H1 (cell line): Measurements from ENCODE around the gene SH3TC2.

Experiments used
- CREB1 ChIP-seq: IDR thresholded peaks from 2 replicates; pipeline ENCODE4 v1.6.1; 2012; ENCODE audit warnings: inconsistent platforms
- CTCF ChIP-seq, 3 experiments: IDR thresholded peaks; 1 replicate in 2 of 3; 2 replicates in 1 of 3; pipeline versions ENCODE4 v1.5.1 to v1.6.1; 2011; ENCODE audit warnings: low read length in 3 of 3, mild to moderate bottlenecking in 3 of 3, inconsistent platforms in 2 of 3, low read depth in 1 of 3, moderate library complexity in 1 of 3; ENCODE audit not compliant: insufficient read depth in 1 of 3; ENCODE audit errors: control extremely low read depth in 1 of 3
- EP300 ChIP-seq, 2 experiments: IDR thresholded peaks; 1 replicate in 1 of 2; 2 replicates in 1 of 2; pipeline ENCODE4 v1.6.1; 2011 to 2012; ENCODE audit warnings: low read depth in 2 of 2, low read length in 2 of 2, mild to moderate bottlenecking in 2 of 2, borderline replicate concordance in 1 of 2, inconsistent platforms in 1 of 2, moderate library complexity in 1 of 2
- FOSL1 ChIP-seq: IDR thresholded peaks from 2 replicates; pipeline ENCODE4 v1.6.1; 2011; ENCODE audit warnings: mild to moderate bottlenecking, low read depth, low read length, moderate library complexity; ENCODE audit not compliant: insufficient read depth
- JUND ChIP-seq: IDR thresholded peaks from 2 replicates; pipeline ENCODE4 v1.6.1; 2011; ENCODE audit warnings: mild to moderate bottlenecking, improper control_type of control experiment, low read length
- NRF1 ChIP-seq: IDR thresholded peaks from 2 replicates; pipeline ENCODE4 v1.6.1; 2011; ENCODE audit warnings: mild to moderate bottlenecking, low read depth, low read length, improper control_type of control experiment
- POLR2A ChIP-seq, 2 experiments: IDR thresholded peaks; 1 replicate in 1 of 2; 2 replicates in 1 of 2; pipeline ENCODE4 v1.6.1; 2011; ENCODE audit warnings: low read depth in 2 of 2, low read length in 2 of 2, mild to moderate bottlenecking in 2 of 2; ENCODE audit errors: control extremely low read depth in 1 of 2
- POLR2AphosphoS5 ChIP-seq: IDR thresholded peaks from 2 replicates; pipeline ENCODE4 v1.6.1; 2011; ENCODE audit warnings: low read depth, low read length
- RAD21 ChIP-seq, 2 experiments: IDR thresholded peaks in 1 of 2; conservative IDR thresholded peaks in 1 of 2; 2 replicates each; pipeline ENCODE4 v1.6.1; 2011; ENCODE audit warnings: low read depth in 2 of 2, low read length in 2 of 2, improper control_type of control experiment in 1 of 2, inconsistent platforms in 1 of 2, mild to moderate bottlenecking in 1 of 2, moderate library complexity in 1 of 2
- RXRA ChIP-seq: IDR thresholded peaks from 2 replicates; pipeline ENCODE4 v1.6.1; 2011; ENCODE audit warnings: low read depth, mild to moderate bottlenecking, low read length, moderate library complexity; ENCODE audit not compliant: insufficient read depth
- TAF7 ChIP-seq: optimal IDR thresholded peaks from 2 replicates; pipeline ENCODE3; 2011; ENCODE audit warnings: low read depth, mild to moderate bottlenecking, inconsistent platforms, low read length, moderate library complexity, borderline replicate concordance

GRCh38 chr5:149044453-149045088 is 18.3 kb downstream of the SH3TC2 start:
- no peak for TF ChIP-seq CTCF (IDR thresholded peaks at IDR 0.05; ENCODE audit: control extremely low read depth in 1 of 3, insufficient read depth in 1 of 3, low read depth in 1 of 3, low read length in 3 of 3)
- TF ChIP-seq JUND = no peak
- TF ChIP-seq POLR2A (IDR thresholded peaks at IDR 0.05; ENCODE audit: control extremely low read depth in 1 of 2, low read depth in 2 of 2, low read length in 2 of 2) = no peak
- TF ChIP-seq RXRA = no peak
- TF ChIP-seq EP300 (IDR thresholded peaks at IDR 0.05; ENCODE audit: borderline replicate concordance in 1 of 2, low read depth in 2 of 2, low read length in 2 of 2) = no peak
- no peak for TF ChIP-seq CREB1
- no peak for TF ChIP-seq POLR2AphosphoS5
- TF ChIP-seq FOSL1 = no peak
- TF ChIP-seq NRF1 = no peak
- TF ChIP-seq TAF7 = no peak
- no peak for TF ChIP-seq RAD21 (IDR thresholded peaks at IDR 0.05 in 1 of 2, conservative IDR thresholded peaks at IDR 0.05 in 1 of 2; ENCODE audit: low read depth in 2 of 2, low read length in 2 of 2)
